ENCODE measurements around the gene SERAC1. TPM values are rescaled to one million over a fixed set of nuclear protein-coding genes. Genes with fewer than 3 reads are reported as not detected.

The SERAC1 gene
- total RNA-seq, 1 donor from 2014 or later, result 9.3 TPM

- Histone ChIP-seq H3K9me3 (ENCODE audit: insufficient read depth, low read depth, low read length) (no peaks in the 10 kb centered on the region), H3K79me2 (ENCODE audit: insufficient read depth, low read length) (peaks cover 34% of the 10 kb centered on the region), H3K4me2 (ENCODE audit: low read length) (peak overlapping the region; percentile 26), H3K9ac (ENCODE audit: low read length) (no peak overlapping the region), H3K4me1 (ENCODE audit: insufficient read depth, low read length) (peaks cover 31% of the 10 kb centered on the region), H3K4me3 (ENCODE audit: insufficient read depth, low read depth, low read length) (no peak overlapping the region), H3K36me3 (ENCODE audit: insufficient read depth, low read length) (peaks cover 75% of the 10 kb centered on the region), H4K20me1 (ENCODE audit: insufficient read depth, low read length) (peaks cover 52% of the 10 kb centered on the region), H2AFZ (ENCODE audit: low read depth, low read length) (no peak overlapping the region), H3K27ac (ENCODE audit: low read depth, low read length) (peak overlapping the region; percentile 6), H3K27me3 (ENCODE audit: insufficient read depth, low read length) (no peaks in the 10 kb centered on the region)
- peaks cover 46% of the 10 kb centered on the region for H3K36me3 Mint-ChIP-seq (ENCODE audit: low read depth, unreplicated experiment)
- H3K9me3 Mint-ChIP-seq (ENCODE audit: unreplicated experiment), result no peaks in the 10 kb centered on the region
- no peak for FAIRE-seq
- peak overlapping the region; percentile 34 for H3K27ac Mint-ChIP-seq (ENCODE audit: unreplicated experiment)
- no peak for TF ChIP-seq EZH2 (IDR thresholded peaks at IDR 0.05; ENCODE audit: insufficient read depth, low read length)
- no peak for DNase-seq (ENCODE audit: low read depth)
- no peaks in the 10 kb centered on the region for H3K27me3 Mint-ChIP-seq (ENCODE audit: low read depth, unreplicated experiment)
- no peak overlapping the region for H3K4me3 Mint-ChIP-seq (ENCODE audit: unreplicated experiment)
- peaks cover 16% of the 10 kb centered on the region for H3K4me1 Mint-ChIP-seq (ENCODE audit: low read depth, unreplicated experiment)
Measured at GRCh38 chr6:158083455-158084325, 84.4 kb downstream of the SERAC1 start.

- H3K36me3 Mint-ChIP-seq (ENCODE audit: low read depth, unreplicated experiment), result peaks cover 38% of the 10 kb centered on the region
Measured at GRCh38 chr6:158081657-158081935, 86.5 kb downstream of the SERAC1 start.

More at GRCh38 chr6:158081657-158081935, 86.5 kb downstream of the SERAC1 start:
- no peaks in the 10 kb centered on the region for H3K27me3 ChIP-seq (ENCODE audit: insufficient read depth, low read length)
- TF ChIP-seq CTCF (IDR thresholded peaks at IDR 0.05; ENCODE audit: insufficient read depth, low read depth, low read length) (no peak), EZH2 (IDR thresholded peaks at IDR 0.05; ENCODE audit: insufficient read depth, low read length) (no peak)
- H3K9me3 Mint-ChIP-seq (ENCODE audit: unreplicated experiment), result no peaks in the 10 kb centered on the region
- peaks cover 47% of the 10 kb centered on the region for H4K20me1 ChIP-seq (ENCODE audit: insufficient read depth, low read length)
- peaks cover 29% of the 10 kb centered on the region for H3K79me2 ChIP-seq (ENCODE audit: insufficient read depth, low read length)
- no peak overlapping the region for H3K4me3 Mint-ChIP-seq (ENCODE audit: unreplicated experiment)
- no peak overlapping the region for H3K27ac ChIP-seq (ENCODE audit: low read depth, low read length)
- peaks cover 76% of the 10 kb centered on the region for H3K36me3 ChIP-seq (ENCODE audit: insufficient read depth, low read length)
- no peak for FAIRE-seq
- H2AFZ ChIP-seq (ENCODE audit: low read depth, low read length), result no peak overlapping the region
- H3K4me1 Mint-ChIP-seq (ENCODE audit: low read depth, unreplicated experiment), result peaks cover 12% of the 10 kb centered on the region
- peaks cover 22% of the 10 kb centered on the region for H3K4me1 ChIP-seq (ENCODE audit: insufficient read depth, low read length)
- H3K9ac ChIP-seq (ENCODE audit: low read length), result no peak overlapping the region
- no peak for DNase-seq (ENCODE audit: low read depth)
- H3K4me2 ChIP-seq (ENCODE audit: low read length), result no peak overlapping the region
- no peaks in the 10 kb centered on the region for H3K9me3 ChIP-seq (ENCODE audit: insufficient read depth, low read depth, low read length)
- no peaks in the 10 kb centered on the region for H3K27me3 Mint-ChIP-seq (ENCODE audit: low read depth, unreplicated experiment)
- no peak overlapping the region for H3K27ac Mint-ChIP-seq (ENCODE audit: unreplicated experiment)
- no peak overlapping the region for H3K4me3 ChIP-seq (ENCODE audit: insufficient read depth, low read depth, low read length)

All from astrocyte (in vitro differentiated cells and primary cell).